ENCODE data around the gene BMAL1.

- TF ChIP-seq CTCF (IDR thresholded peaks at IDR 0.05), result no peak
- TF ChIP-seq POLR2AphosphoS5 (IDR thresholded peaks at IDR 0.05), result no peak
- TF ChIP-seq EP300 (IDR thresholded peaks at IDR 0.05), result no peak
Measured at GRCh38 chr11:13302420-13302958, 24.9 kb downstream of the BMAL1 start.

Measured in suprapubic skin (tissue), 4 donors.